Transverse colon (tissue), 4 donors: ENCODE data around the gene SENP8. TPM values are rescaled to one million over a fixed set of nuclear protein-coding genes. Genes with fewer than 3 reads are reported as not detected.

Experiments
- DNase-seq: peaks from one replicate; pipeline ENCODE4 v3.0.0-alpha.2; 2019
- H3K27ac ChIP-seq, 4 donors: fragments of 200-600 bp; sonication (generic); 2 replicates each; pipeline ENCODE4 v1.5.1; 2016 to 2018; ENCODE audit warnings: inconsistent platforms in 4 of 4
- H3K27me3 ChIP-seq: fragments of 200-600 bp; sonication (generic); 2 replicates; pipeline ENCODE4 v1.5.1; 2017; ENCODE audit warnings: inconsistent platforms
- H3K36me3 ChIP-seq, 4 donors: fragments of 200-600 bp; sonication (generic); 2 replicates each; pipeline ENCODE4 v1.5.1; 2017 to 2019; ENCODE audit warnings: inconsistent platforms in 4 of 4
- H3K4me1 ChIP-seq, 4 donors: fragments of 200-600 bp; sonication (generic); 2 replicates each; pipeline ENCODE4 v1.5.1; 2017 to 2020; ENCODE audit warnings: inconsistent platforms in 4 of 4
- H3K4me3 ChIP-seq, 4 donors: fragments of 200-600 bp; sonication (generic); 1 replicate in 1 of 4; 2 replicates in 3 of 4; pipeline versions ENCODE4 v1.5.1 to v1.6.1; 2017 to 2019; ENCODE audit warnings: inconsistent platforms in 4 of 4
- H3K9me3 ChIP-seq, 2 donors: fragments of 200-600 bp; sonication (generic); 2 replicates each; pipeline ENCODE4 v1.5.1; 2017 to 2019; ENCODE audit warnings: inconsistent platforms in 2 of 2
- EP300 ChIP-seq: sonication (generic); formaldehyde crosslinking; IDR thresholded peaks from one replicate; pipeline ENCODE4 v1.6.1; 2017; ENCODE audit warnings: antibody characterized with exemption, low read depth
- POLR2A ChIP-seq: fragments of 450-650 bp; IDR thresholded peaks from one replicate; pipeline ENCODE4 v1.6.1; 2016; ENCODE audit warnings: antibody characterized with exemption, mild to moderate bottlenecking, moderate library complexity
- POLR2AphosphoS5 ChIP-seq, 3 donors: sonication (generic); formaldehyde crosslinking; IDR thresholded peaks; one replicate each; pipeline ENCODE4 v1.6.1; 2016; ENCODE audit warnings: antibody characterized with exemption in 3 of 3
- WGBS, 2 donors: methylation state at CpG; one replicate each; pipeline ENCODE4 v1.1.5; 2018; ENCODE audit warnings: low coverage in 1 of 2; 5-methylcytosine and 5-hydroxymethylcytosine counted together
- in situ Hi-C, 4 donors: fragments of 200-750 bp; cut with MboI; loops; one replicate each; pipeline versions ENCODE4 v1.15.0 to v1.15.1; 2017; ENCODE audit warnings: low sequenced_read_pairs in 3 of 4, low pct_ligation_motif_present in 1 of 4, low pct_unique_long_range_greater_than_20kb in 1 of 4
- intact Hi-C: fragments of 100-400 bp; cut with DNase I; formaldehyde crosslinking; loops from one replicate; pipeline ENCODE4 v1.15.1; 2023; ENCODE audit warnings: low total_unique reads
- total RNA-seq, 4 donors: library from RNA; depleted of rRNA; stranded (reverse); fragments of >200 nt; gene quantifications; one replicate each; pipeline ENCODE4 v1.1.0, GENCODE V29; 2016
- TF ChIP-seq, protein P1 (sequence below), 5 experiments: fragments of 200-600 bp in 3 of 5; fragments of 450-650 bp in 2 of 5; sonication (generic) in 3 of 5; IDR thresholded peaks; 1 replicate in 2 of 5; 2 replicates in 3 of 5; pipeline ENCODE4 v1.5.1; 2016 to 2017; ENCODE audit warnings: antibody characterized with exemption in 5 of 5, inconsistent platforms in 3 of 5, mild to moderate bottlenecking in 2 of 5, moderate library complexity in 1 of 5

Gene SENP8
- total RNA-seq, 4 donors from 2014 or later = 2.3 to 3.8 (median 2.5) TPM

DNA sequence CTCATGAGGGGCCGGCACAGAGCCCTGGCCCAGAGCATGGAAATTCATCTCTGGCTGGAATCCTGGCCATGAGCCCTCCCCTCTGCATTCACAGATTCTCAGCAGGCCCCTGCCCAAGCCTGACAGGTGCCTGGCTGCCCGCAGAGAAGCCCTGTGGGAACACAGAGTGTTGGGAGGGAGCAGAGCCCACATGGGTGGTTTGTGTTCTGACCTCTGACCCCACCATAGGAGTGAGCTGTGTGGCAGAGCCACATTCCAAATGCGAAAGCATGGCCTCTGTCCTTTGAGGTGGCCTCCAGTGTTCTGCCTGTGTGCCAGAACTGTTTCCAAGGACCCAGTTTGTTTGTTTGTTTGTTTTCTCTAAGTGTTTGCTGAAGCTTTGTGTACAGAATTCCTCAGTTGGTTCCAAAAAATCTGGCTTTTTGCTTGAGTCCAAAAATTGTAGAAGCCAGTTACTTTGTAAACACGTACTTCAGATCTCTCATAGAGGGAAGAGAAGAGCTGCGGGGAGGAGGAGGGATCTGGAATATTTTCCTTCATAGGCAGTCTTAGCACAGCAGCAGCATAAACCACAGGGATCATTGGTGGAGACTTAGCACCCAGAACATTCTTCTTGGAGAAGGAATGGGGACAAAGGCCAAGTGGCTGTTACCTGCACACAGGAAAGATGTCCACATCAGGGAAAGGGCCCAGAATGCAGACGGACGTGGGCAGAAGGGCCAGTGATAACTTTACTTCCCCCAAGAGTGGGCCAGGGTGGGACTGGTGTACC, 43.3 kb downstream of the SENP8 start:
- 77 to 86% methylated on average over 4 to 7 of the region's 7 CpGs for WGBS, 2 donors
- Histone ChIP-seq H3K36me3 (no peaks in the 10 kb centered on the region), H3K9me3 (no peaks in the 10 kb centered on the region), H3K27ac (no peak overlapping the region), H3K4me3 (no peak overlapping the region), H3K27me3 (no peaks in the 10 kb centered on the region), H3K4me1 (peaks cover 0 to 1% (median 0%) of the 10 kb centered on the region in 4 donors)
- TF ChIP-seq, protein P1, sequence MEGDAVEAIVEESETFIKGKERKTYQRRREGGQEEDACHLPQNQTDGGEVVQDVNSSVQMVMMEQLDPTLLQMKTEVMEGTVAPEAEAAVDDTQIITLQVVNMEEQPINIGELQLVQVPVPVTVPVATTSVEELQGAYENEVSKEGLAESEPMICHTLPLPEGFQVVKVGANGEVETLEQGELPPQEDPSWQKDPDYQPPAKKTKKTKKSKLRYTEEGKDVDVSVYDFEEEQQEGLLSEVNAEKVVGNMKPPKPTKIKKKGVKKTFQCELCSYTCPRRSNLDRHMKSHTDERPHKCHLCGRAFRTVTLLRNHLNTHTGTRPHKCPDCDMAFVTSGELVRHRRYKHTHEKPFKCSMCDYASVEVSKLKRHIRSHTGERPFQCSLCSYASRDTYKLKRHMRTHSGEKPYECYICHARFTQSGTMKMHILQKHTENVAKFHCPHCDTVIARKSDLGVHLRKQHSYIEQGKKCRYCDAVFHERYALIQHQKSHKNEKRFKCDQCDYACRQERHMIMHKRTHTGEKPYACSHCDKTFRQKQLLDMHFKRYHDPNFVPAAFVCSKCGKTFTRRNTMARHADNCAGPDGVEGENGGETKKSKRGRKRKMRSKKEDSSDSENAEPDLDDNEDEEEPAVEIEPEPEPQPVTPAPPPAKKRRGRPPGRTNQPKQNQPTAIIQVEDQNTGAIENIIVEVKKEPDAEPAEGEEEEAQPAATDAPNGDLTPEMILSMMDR (IDR thresholded peaks at IDR 0.05) = no peak
- TF ChIP-seq POLR2A = no peak
- no peak for TF ChIP-seq POLR2AphosphoS5 (IDR thresholded peaks at IDR 0.05)
- no peak for TF ChIP-seq EP300
- in situ Hi-C loops (loop anchor here in 2 of 4 donors (25.0 kb wide), 4 partner anchors 274 to 699 kb away; partner anchors contain the start of gene NR2E3 (in 1 of the 2)), intact Hi-C loops (loop anchor here (5.0 kb wide), 1 partner anchor 1046 kb away; no protein-coding TSS in a partner anchor)
- DNase-seq = no peak

DNA sequence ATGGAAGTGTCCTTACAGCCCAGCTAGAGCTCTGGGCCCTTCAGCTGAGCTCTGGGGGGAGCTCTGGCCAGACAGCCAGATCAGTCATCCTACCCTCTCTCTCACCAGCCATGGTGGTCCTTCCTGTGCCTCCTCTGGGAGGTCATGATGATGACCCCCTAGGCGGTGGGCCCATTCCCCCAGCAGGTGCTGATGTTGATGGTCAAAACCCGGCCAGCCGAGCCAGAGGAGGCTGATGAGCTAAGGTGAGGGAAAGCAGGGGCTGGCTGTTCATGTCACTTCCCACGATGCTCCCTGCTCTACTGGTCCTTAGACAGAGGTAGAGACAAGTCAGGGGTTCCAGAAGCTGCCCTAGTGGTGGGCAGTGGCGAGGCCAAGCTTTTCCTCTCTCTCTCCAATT, 44.4 kb downstream of the SENP8 start:
- no peak overlapping the region for H3K4me3 ChIP-seq
- TF ChIP-seq POLR2A = no peak
- no peak for TF ChIP-seq EP300
- TF ChIP-seq, protein P1 (IDR thresholded peaks at IDR 0.05) = no peak
- no peak for TF ChIP-seq POLR2AphosphoS5 (IDR thresholded peaks at IDR 0.05)
- no peaks in the 10 kb centered on the region for H3K9me3 ChIP-seq
- no peaks in the 10 kb centered on the region for H3K27me3 ChIP-seq
- H3K4me1 ChIP-seq = no peaks in the 10 kb centered on the region
- no peak for DNase-seq
- in situ Hi-C loops = loop anchor here in 2 of 4 donors (25.0 kb wide), 4 partner anchors 275 to 700 kb away; partner anchors contain the start of gene NR2E3 (in 1 of the 2)
- intact Hi-C loops = loop anchor here (5.0 kb wide), 1 partner anchor 1045 kb away; no protein-coding TSS in a partner anchor
- 83 to 87% methylated on average over 1 to 5 of the region's 5 CpGs for WGBS, 2 donors
- no peaks in the 10 kb centered on the region for H3K36me3 ChIP-seq
- no peak overlapping the region for H3K27ac ChIP-seq

DNA sequence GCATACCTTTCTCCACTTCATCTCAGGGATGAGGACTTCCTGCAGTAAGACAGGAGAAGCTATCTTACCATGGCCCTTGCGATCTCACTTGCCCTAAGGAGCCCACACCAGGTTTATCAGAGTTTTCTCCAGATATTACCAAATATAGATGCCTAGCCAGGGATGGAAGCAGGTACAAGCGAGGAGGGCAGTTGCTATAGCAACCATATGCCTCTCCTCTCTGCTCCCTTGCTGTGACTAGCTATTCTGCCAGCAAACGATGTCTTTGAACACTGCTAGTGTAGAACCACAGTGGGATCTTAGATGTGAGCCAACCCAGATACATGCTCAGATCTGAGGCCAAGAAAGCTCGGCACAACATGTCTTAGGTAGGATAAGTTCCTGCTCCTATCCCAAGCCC, 45.5 kb downstream of the SENP8 start:
- Histone ChIP-seq H3K4me3 (no peak overlapping the region), H3K36me3 (no peaks in the 10 kb centered on the region), H3K9me3 (no peaks in the 10 kb centered on the region), H3K27me3 (no peaks in the 10 kb centered on the region), H3K27ac (no peak overlapping the region), H3K4me1 (no peaks in the 10 kb centered on the region)
- in situ Hi-C loops (loop anchor here in 2 of 4 donors (25.0 kb wide), 4 partner anchors 276 to 701 kb away; partner anchors contain the start of gene NR2E3 (in 1 of the 2)), intact Hi-C loops (loop anchor here (5.0 kb wide), 1 partner anchor 1044 kb away; no protein-coding TSS in a partner anchor)
- TF ChIP-seq EP300 (no peak), POLR2A (no peak), POLR2AphosphoS5 (IDR thresholded peaks at IDR 0.05) (no peak)
- TF ChIP-seq, protein P1 (IDR thresholded peaks at IDR 0.05) = no peak
- no peak for DNase-seq
- 79 to 82% methylated on average over 2 to 4 of the region's 4 CpGs for WGBS, 2 donors

DNA sequence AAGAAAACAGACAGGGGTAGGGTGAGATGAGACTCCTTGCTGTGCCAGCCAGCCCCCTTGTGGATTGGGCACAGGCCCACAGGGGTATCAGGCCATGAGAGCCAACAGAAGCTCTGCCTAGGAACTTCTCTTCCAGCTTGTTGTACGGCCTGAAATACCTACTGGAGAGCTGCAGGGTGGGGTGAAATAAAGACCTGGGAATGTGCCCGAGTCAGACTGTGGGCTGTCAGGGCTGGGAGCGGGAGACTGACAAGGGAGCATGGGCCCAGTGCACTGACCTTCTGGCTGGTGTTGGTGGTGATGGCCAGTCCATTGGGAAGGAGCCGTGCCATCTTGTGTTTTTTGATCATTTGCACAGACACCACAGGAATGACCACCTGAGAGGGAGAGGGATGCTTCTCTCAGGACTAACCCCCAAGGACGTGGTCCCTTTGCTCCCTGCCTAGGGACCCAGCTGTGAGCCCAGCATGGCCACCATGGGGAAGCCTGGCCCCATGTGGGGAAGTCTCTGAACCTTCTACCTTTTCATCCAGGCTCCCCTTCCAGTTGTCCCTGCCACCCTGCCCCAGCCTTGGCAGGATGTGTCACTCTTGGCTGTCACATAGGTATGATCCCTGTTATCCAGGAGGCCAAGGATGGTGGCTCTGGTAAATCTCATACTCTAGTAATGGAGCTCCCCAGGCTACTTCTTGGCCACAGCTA, 48.7 kb downstream of the SENP8 start:
- no peak for DNase-seq
- H3K36me3 ChIP-seq = no peaks in the 10 kb centered on the region
- no peak overlapping the region for H3K4me3 ChIP-seq
- H3K27me3 ChIP-seq = no peaks in the 10 kb centered on the region
- 93% methylated on average over 4 of the region's 5 CpGs; no CpG with 5 or more reads in 1 of the 2 donors for WGBS, 2 donors
- no peaks in the 10 kb centered on the region for H3K9me3 ChIP-seq
- H3K27ac ChIP-seq = no peak overlapping the region
- no peak for TF ChIP-seq EP300
- no peak for TF ChIP-seq POLR2AphosphoS5 (IDR thresholded peaks at IDR 0.05)
- TF ChIP-seq, protein P1 (IDR thresholded peaks at IDR 0.05) = no peak
- peaks cover 0 to 7% (median 3%) of the 10 kb centered on the region in 4 donors for H3K4me1 ChIP-seq
- intact Hi-C loops (no loop called here), in situ Hi-C loops (loop anchor here in 2 of 4 donors (25.0 kb wide), 4 partner anchors 280 to 705 kb away; partner anchors contain the start of gene NR2E3 (in 1 of the 2))
